T-helper 2 cell treated with Interferon-gamma antibody and Interleukin-4, amounts not matched to agents 100 ng/mL and 5 ng/mL, for 36 hours (primary cell): ENCODE measurements around the gene ZBTB4. TPM values are rescaled to one million over a fixed set of nuclear protein-coding genes. Genes with fewer than 3 reads are reported as not detected.

ENCODE experiments used
- intact Hi-C: fragments of 100-400 bp; cut with micrococcal nuclease; formaldehyde crosslinking; loops from one replicate; pipeline ENCODE4 v1.15.1; 2023
- total RNA-seq: library from RNA; stranded (reverse); gene quantifications from 2 replicates; pipeline ENCODE4 v1.2.3, GENCODE V29; 2022

The ZBTB4 gene
- 21.6 and 22.3 TPM in 2 replicates for total RNA-seq

GRCh38 chr17:7479213-7480088 is at the start of gene ZBTB4:
ZBTB4 (minus strand) TSS chr17:7479631; CDS start chr17:7466801, 12,830 bp downstream.
- intact Hi-C loops: loop anchor here (1.0 to 10.0 kb wide), 2 partner anchors 24 to 125 kb away; partner anchors contain the start of genes KCTD11 and TMEM95

GRCh38 chr17:7528842-7529241 is 49.4 kb upstream of the ZBTB4 start:
- intact Hi-C loops: no loop called here

- intact Hi-C loops: loop anchor here (1.0 kb wide), 1 partner anchor 38 kb away; the partner anchor contains the start of gene SENP3
These were observed 43.6 kb upstream of the ZBTB4 start for GRCh38 chr17:7523033-7523432.

GRCh38 chr17:7515911-7516610 is 36.6 kb upstream of the ZBTB4 start:
- intact Hi-C loops: no loop called here

GRCh38 chr17:7513850-7514419 is 34.5 kb upstream of the ZBTB4 start:
- intact Hi-C loops: loop anchor here (1.0 kb wide), 1 partner anchor 47 kb away; the partner anchor contains the start of gene SENP3

GRCh38 chr17:7512824-7513540 is 33.6 kb upstream of the ZBTB4 start:
- intact Hi-C loops: no loop called here

GRCh38 chr17:7512105-7512504 is 32.7 kb upstream of the ZBTB4 start:
- intact Hi-C loops: no loop called here

GRCh38 chr17:7511108-7511507 is 31.7 kb upstream of the ZBTB4 start:
- intact Hi-C loops: no loop called here

GRCh38 chr17:7509937-7510336 is 30.5 kb upstream of the ZBTB4 start:
- intact Hi-C loops: no loop called here

- intact Hi-C loops: no loop called here
These were observed 29.4 kb upstream of the ZBTB4 start for GRCh38 chr17:7508846-7509245.

- intact Hi-C loops: no loop called here
These were observed 28.7 kb upstream of the ZBTB4 start for GRCh38 chr17:7508145-7508544.

- intact Hi-C loops: no loop called here
These were observed 24.1 kb upstream of the ZBTB4 start for GRCh38 chr17:7503521-7503920.

GRCh38 chr17:7502987-7503386 is 23.6 kb upstream of the ZBTB4 start:
- intact Hi-C loops: no loop called here

GRCh38 chr17:7502171-7502847 is 22.9 kb upstream of the ZBTB4 start:
- intact Hi-C loops: no loop called here

GRCh38 chr17:7501729-7502128 is 22.3 kb upstream of the ZBTB4 start:
- intact Hi-C loops: no loop called here

GRCh38 chr17:7499161-7499560 is 19.7 kb upstream of the ZBTB4 start:
- intact Hi-C loops: no loop called here

- intact Hi-C loops: no loop called here
These were observed 18.2 kb upstream of the ZBTB4 start for GRCh38 chr17:7497636-7498035.

- intact Hi-C loops: no loop called here
These were observed 17.8 kb upstream of the ZBTB4 start for GRCh38 chr17:7497228-7497627.

- intact Hi-C loops: no loop called here
These were observed 17.2 kb upstream of the ZBTB4 start for GRCh38 chr17:7496470-7497183.

- intact Hi-C loops: no loop called here
These were observed 16.5 kb upstream of the ZBTB4 start for GRCh38 chr17:7495906-7496434.
